ENCODE measurements around the gene C9orf153. TPM values are rescaled to one million over a fixed set of nuclear protein-coding genes. Genes with fewer than 3 reads are reported as not detected.

The C9orf153 gene
- total and polyA plus RNA-seq, 7 donors = 0.04 to 0.51 (median 0.17) TPM; not detected in 1

- H3K4me1 ChIP-seq = no peaks in the 10 kb centered on the region
- WGBS, 3 donors = 27 to 59% (median 37%) methylated on average over 6 of the region's 6 CpGs
- no peak overlapping the region for H3K4me3 ChIP-seq
- no peak for TF ChIP-seq CTCF (IDR thresholded peaks at IDR 0.05)
- intact Hi-C loops (cut with DNase I) = no loop called here
- no peaks in the 10 kb centered on the region for H3K27me3 ChIP-seq (ENCODE audit: insufficient read depth in 3 of 3, low read length in 2 of 3)
- H3K36me3 ChIP-seq (ENCODE audit: insufficient read depth in 1 of 2, low read depth in 1 of 2) = peaks cover 6 to 53% of the 10 kb centered on the region in 2 donors
- ATAC-seq (peak in 2 of 4 donors; percentile 24 to 46), DNase-seq (no peak)
- no peaks in the 10 kb centered on the region for H3K9me3 ChIP-seq
- H3K27ac ChIP-seq = no peak overlapping the region
These were observed 4.4 kb upstream of the C9orf153 start for GRCh38 chr9:86263876-86264275.

GRCh38 chr9:86262492-86262891 lies 3.0 kb upstream of the C9orf153 start:
- DNase-seq (no peak), ATAC-seq (no peak)
- H3K4me3 ChIP-seq = no peak overlapping the region
- no peaks in the 10 kb centered on the region for H3K4me1 ChIP-seq
- TF ChIP-seq CTCF (IDR thresholded peaks at IDR 0.05) = no peak
- H3K27ac ChIP-seq = no peak overlapping the region
- H3K27me3 ChIP-seq (ENCODE audit: insufficient read depth in 3 of 3, low read length in 2 of 3) = no peaks in the 10 kb centered on the region
- peaks cover 6 to 47% of the 10 kb centered on the region in 2 donors for H3K36me3 ChIP-seq (ENCODE audit: insufficient read depth in 1 of 2, low read depth in 1 of 2)
- WGBS, 3 donors = 69 to 82% (median 80%) methylated on average over 4 of the region's 4 CpGs
- H3K9me3 ChIP-seq = no peaks in the 10 kb centered on the region
- intact Hi-C loops (cut with DNase I) = no loop called here

- Histone ChIP-seq H3K27me3 (ENCODE audit: insufficient read depth in 3 of 3, low read length in 2 of 3) (no peaks in the 10 kb centered on the region), H3K4me3 (no peak overlapping the region), H3K36me3 (ENCODE audit: insufficient read depth in 1 of 2, low read depth in 1 of 2) (peaks cover 0 to 16% of the 10 kb centered on the region in 2 donors), H3K27ac (no peak overlapping the region), H3K9me3 (no peaks in the 10 kb centered on the region), H3K4me1 (no peaks in the 10 kb centered on the region)
- ATAC-seq = no peak
- WGBS, 3 donors = 34 to 48% (median 42%) methylated on average over 2 of the region's 2 CpGs
- no peak for TF ChIP-seq CTCF (IDR thresholded peaks at IDR 0.05)
- no peak for DNase-seq
- intact Hi-C loops (cut with DNase I) = no loop called here
These were observed 2.1 kb downstream of the C9orf153 start for GRCh38 chr9:86257391-86257790.

GRCh38 chr9:86256653-86257052 lies 2.8 kb downstream of the C9orf153 start:
- ATAC-seq (no peak), DNase-seq (no peak)
- WGBS, 3 donors = 81 to 89% (median 88%) methylated on average over 3 of the region's 3 CpGs
- Histone ChIP-seq H3K4me1 (no peaks in the 10 kb centered on the region), H3K4me3 (no peak overlapping the region), H3K36me3 (ENCODE audit: insufficient read depth in 1 of 2, low read depth in 1 of 2) (peaks cover 0 to 8% of the 10 kb centered on the region in 2 donors), H3K27me3 (ENCODE audit: insufficient read depth in 3 of 3, low read length in 2 of 3) (no peaks in the 10 kb centered on the region), H3K9me3 (no peaks in the 10 kb centered on the region), H3K27ac (no peak overlapping the region)
- intact Hi-C loops (cut with DNase I) = no loop called here
- no peak for TF ChIP-seq CTCF (IDR thresholded peaks at IDR 0.05)

- Histone ChIP-seq H3K36me3 (ENCODE audit: insufficient read depth in 1 of 2, low read depth in 1 of 2) (no peaks in the 10 kb centered on the region), H3K9me3 (no peaks in the 10 kb centered on the region), H3K4me3 (no peak overlapping the region), H3K27ac (no peak overlapping the region), H3K4me1 (no peaks in the 10 kb centered on the region), H3K27me3 (ENCODE audit: insufficient read depth in 3 of 3, low read length in 2 of 3) (no peaks in the 10 kb centered on the region)
- intact Hi-C loops (cut with DNase I) = no loop called here
- ATAC-seq (peak in 3 of 4 donors; percentile 46 to 94 (median 60)), DNase-seq (no peak)
- WGBS, 3 donors = 68 to 89% (median 84%) methylated on average over 3 of the region's 3 CpGs
- TF ChIP-seq CTCF (IDR thresholded peaks at IDR 0.05) = no peak
These were observed 5.9 kb downstream of the C9orf153 start for GRCh38 chr9:86253577-86253976.
